ENCODE data around the gene GPR132.

DNA sequence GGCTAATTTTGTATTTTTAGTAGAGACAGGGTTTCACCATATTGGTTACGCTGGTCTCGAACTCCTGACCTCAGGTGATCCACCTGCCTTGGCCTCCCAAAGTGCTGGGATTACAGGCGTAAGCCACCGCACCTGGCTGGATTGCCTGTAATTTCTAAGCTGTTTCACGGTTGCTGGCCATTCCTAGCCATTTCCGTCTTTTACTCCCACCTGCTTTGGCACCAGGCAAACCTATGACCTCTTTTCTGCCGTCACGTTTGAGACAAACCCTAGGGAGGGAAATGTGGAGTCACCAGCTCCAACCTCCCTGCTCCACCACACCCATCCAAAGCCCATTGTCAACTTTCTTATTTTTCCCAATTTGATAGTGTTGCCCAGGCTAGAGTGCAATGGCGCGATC lies 1.2 kb downstream of the GPR132 start:
- TF ChIP-seq, protein P1, sequence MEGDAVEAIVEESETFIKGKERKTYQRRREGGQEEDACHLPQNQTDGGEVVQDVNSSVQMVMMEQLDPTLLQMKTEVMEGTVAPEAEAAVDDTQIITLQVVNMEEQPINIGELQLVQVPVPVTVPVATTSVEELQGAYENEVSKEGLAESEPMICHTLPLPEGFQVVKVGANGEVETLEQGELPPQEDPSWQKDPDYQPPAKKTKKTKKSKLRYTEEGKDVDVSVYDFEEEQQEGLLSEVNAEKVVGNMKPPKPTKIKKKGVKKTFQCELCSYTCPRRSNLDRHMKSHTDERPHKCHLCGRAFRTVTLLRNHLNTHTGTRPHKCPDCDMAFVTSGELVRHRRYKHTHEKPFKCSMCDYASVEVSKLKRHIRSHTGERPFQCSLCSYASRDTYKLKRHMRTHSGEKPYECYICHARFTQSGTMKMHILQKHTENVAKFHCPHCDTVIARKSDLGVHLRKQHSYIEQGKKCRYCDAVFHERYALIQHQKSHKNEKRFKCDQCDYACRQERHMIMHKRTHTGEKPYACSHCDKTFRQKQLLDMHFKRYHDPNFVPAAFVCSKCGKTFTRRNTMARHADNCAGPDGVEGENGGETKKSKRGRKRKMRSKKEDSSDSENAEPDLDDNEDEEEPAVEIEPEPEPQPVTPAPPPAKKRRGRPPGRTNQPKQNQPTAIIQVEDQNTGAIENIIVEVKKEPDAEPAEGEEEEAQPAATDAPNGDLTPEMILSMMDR (IDR thresholded peaks at IDR 0.05; ENCODE audit: insufficient read depth, low read depth, low read length), result no peak
- no peak for TF ChIP-seq EZH2 (IDR thresholded peaks at IDR 0.05; ENCODE audit: insufficient read depth, low read length)
